Mammary epithelial cell (primary cell): ENCODE results near the gene NOL8.

ENCODE experiments used
- EZH2 ChIP-seq: IDR thresholded peaks from 2 replicates; pipeline ENCODE4 v1.6.1; 2012; ENCODE audit warnings: low read length, inconsistent platforms, borderline replicate concordance
- TF ChIP-seq, protein P1 (sequence below), 2 donors: IDR thresholded peaks in 1 of 2; conservative IDR thresholded peaks in 1 of 2; 2 replicates each; pipeline ENCODE4 v1.5.1; 2011 to 2012; ENCODE audit warnings: inconsistent platforms in 2 of 2, low read length in 2 of 2, mild to moderate bottlenecking in 2 of 2, control low read depth in 1 of 2, low read depth in 1 of 2; ENCODE audit not compliant: insufficient read depth in 1 of 2; ENCODE audit errors: extremely low read depth in 1 of 2

DNA sequence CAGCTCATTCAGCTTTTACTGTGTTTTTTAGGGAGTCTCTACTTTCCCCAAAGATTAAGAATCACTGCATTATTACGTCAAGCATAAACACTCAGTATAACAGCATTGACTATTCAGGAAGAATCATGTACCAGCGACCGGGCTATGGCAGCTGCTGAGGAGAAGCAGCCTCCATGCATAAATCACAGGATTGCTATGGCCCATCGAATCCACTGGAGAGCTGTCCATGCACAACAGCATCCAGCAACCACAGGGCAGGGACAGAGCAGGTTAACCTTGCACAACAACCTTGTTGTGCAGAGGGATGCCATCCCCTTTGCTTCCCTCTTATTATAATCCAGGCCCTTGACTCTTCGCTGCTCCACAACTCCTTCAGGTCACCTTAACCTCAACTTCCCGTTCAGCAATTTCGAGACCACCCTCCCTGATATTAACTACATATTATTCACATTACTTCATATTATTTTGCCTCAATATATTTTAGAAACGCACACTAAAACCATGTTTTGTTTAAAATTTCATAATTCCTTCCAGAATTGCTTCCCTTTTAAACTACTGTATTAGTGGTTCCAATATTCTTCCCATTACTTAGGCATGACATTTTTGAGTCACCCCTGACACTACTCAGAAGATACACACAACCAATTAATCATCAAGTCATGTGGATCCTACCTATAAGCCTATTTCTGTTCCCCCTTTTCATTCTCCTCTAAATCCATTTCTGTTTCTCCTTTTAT is 32.6 kb downstream of the NOL8 start:
- TF ChIP-seq, protein P1, sequence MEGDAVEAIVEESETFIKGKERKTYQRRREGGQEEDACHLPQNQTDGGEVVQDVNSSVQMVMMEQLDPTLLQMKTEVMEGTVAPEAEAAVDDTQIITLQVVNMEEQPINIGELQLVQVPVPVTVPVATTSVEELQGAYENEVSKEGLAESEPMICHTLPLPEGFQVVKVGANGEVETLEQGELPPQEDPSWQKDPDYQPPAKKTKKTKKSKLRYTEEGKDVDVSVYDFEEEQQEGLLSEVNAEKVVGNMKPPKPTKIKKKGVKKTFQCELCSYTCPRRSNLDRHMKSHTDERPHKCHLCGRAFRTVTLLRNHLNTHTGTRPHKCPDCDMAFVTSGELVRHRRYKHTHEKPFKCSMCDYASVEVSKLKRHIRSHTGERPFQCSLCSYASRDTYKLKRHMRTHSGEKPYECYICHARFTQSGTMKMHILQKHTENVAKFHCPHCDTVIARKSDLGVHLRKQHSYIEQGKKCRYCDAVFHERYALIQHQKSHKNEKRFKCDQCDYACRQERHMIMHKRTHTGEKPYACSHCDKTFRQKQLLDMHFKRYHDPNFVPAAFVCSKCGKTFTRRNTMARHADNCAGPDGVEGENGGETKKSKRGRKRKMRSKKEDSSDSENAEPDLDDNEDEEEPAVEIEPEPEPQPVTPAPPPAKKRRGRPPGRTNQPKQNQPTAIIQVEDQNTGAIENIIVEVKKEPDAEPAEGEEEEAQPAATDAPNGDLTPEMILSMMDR (conservative IDR thresholded peaks at IDR 0.05 in 1 of 2, IDR thresholded peaks at IDR 0.05 in 1 of 2; ENCODE audit: extremely low read depth in 1 of 2, insufficient read depth in 1 of 2, low read depth in 1 of 2, low read length in 2 of 2) = no peak
- TF ChIP-seq EZH2 = no peak
